ENCODE data around the gene IFT43.

IFT43 gene

DNA sequence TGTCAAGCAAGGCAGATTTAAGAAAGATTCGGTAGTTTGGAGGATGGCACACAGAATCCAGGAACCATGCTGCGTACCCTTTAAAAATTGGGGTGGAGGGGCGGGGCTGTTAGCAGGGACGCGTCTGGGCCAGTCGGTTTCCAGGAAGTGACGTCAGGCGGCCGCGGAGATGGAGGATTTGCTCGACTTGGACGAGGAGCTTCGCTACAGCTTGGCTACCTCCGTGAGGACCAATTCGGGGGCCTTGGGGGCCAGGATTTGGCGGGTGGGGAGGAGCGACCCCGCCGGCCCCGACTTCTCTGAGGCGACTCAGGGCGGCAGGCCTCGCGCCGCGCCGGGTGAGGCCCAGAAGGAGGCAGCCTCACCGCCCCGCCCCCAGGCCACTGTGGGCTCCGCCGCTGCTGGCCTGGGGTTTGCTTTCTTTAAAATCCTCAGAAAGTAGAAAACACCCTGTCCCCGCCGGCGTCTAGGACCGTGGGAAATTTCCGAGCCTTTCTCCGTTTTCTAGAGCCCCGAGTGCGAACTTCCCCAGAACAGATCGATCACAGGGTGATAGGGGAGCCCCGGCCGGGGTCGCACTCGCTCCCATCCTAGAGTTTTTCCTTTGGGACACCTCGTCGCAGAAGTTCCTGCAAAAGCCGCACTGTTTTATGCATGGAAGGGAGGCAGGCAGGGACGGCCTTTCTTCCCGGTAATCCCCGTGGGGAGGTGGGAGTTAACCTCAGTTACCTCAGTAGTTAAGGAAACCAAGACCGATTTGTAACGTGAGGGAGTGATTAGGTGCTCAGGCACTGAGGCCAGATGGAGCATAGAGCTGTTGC, at the start of gene IFT43:
Gene IFT43 (plus strand): TSS at position 146 of the 821 bp plus-strand sequence. CDS start 24 bp downstream, at position 170.
- DNase-seq: peak; percentile 76

GRCh38 chr14:75939200-75939599, 46.4 kb upstream of the IFT43 start:
- no peak for DNase-seq

DNA sequence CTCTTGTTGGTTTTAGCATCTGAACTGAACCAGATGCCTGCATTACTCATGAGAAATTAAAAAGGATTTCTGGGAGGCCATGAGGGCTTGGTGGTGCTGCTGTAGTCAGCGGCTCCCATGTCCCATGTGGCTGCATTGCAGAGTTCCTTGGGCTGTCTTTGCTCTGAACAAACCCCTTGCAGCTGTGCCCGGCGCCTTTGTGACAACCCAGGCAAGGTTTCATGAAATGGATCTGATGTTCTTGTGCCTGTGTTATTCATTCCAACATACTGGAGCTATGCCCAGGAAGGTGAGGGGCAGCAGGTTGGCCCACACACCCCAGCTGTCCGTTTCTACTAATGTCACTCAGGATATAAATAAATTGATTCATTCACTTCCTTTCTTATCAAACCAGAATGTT, 44.5 kb upstream of the IFT43 start:
- no peak for DNase-seq

GRCh38 chr14:75944607-75945241, 40.8 kb upstream of the IFT43 start:
- DNase-seq: no peak

DNA sequence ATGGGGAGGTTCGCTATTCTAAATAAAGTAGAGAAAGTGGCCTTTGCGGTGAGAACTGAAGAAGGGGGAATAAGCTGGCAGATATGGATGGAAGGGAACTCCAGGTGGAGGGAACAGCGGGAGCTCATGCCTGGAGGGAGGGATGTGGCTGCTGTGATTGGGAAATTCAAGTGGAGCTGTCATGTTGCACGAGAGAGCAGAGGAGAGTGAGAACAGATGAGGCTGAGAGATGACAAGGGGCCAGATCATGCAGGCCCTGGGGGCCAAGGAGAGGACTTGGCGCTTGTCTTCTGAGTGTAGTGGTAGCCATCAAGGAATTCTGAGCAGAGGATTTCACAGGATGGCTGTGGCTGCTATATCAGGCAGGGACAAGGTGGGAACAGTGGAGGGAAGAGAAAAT, 38.8 kb upstream of the IFT43 start:
- DNase-seq: no peak

- DNase-seq: no peak
Measured at GRCh38 chr14:75952489-75952888, 33.1 kb upstream of the IFT43 start.

GRCh38 chr14:75959031-75959430, 26.5 kb upstream of the IFT43 start:
- no peak for DNase-seq

- no peak for DNase-seq
Measured at GRCh38 chr14:75960231-75960630, 25.3 kb upstream of the IFT43 start.

DNA sequence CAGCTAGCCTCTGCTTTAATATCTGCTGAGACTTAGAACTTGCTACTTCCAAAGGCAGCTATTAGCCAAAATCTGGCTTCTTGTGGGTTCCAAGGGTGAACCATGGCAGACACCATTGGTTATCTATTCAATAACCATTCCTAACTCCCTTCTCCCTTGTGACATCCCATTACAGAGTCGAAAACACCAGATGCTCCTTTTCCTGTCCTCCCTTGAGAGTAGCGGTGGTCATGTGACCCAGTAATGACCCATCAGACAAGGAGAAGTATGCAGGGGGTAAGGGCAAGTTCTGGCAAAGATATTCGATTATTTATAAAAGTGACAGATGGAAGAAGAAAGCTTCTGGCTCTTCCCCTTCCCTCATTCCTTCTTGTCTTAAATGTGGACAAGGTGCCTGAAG, 23.9 kb upstream of the IFT43 start:
- no peak for DNase-seq

- no peak for DNase-seq
Measured at GRCh38 chr14:75967866-75968265, 17.7 kb upstream of the IFT43 start.

GRCh38 chr14:75968456-75968855, 17.1 kb upstream of the IFT43 start:
- no peak for DNase-seq

DNA sequence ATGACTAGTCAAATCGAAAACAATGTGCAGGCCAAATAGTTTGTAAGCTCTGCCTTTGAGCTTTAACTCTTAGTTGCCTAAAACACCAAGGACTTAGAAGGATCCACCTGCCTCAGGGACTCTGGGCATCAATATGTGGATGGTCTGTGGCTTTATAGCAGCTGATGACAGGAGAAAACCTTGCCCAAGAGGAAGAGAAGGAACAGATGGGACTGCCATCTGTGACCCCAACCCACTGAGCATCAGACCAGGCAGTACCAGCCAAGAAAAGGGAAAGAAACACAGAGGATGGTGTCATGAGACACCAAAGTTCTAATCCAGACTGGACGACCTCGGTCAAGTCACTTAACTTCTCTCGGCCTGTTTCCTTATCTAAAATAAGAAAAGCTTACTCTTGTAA, 16.4 kb upstream of the IFT43 start:
- DNase-seq: no peak

- peak; percentile 34 for DNase-seq
Measured at GRCh38 chr14:75969891-75970290, 15.7 kb upstream of the IFT43 start.

- no peak for DNase-seq
Measured at GRCh38 chr14:75970989-75971388, 14.6 kb upstream of the IFT43 start.

- DNase-seq: no peak
Measured at GRCh38 chr14:75971509-75971908, 14.1 kb upstream of the IFT43 start.

DNA sequence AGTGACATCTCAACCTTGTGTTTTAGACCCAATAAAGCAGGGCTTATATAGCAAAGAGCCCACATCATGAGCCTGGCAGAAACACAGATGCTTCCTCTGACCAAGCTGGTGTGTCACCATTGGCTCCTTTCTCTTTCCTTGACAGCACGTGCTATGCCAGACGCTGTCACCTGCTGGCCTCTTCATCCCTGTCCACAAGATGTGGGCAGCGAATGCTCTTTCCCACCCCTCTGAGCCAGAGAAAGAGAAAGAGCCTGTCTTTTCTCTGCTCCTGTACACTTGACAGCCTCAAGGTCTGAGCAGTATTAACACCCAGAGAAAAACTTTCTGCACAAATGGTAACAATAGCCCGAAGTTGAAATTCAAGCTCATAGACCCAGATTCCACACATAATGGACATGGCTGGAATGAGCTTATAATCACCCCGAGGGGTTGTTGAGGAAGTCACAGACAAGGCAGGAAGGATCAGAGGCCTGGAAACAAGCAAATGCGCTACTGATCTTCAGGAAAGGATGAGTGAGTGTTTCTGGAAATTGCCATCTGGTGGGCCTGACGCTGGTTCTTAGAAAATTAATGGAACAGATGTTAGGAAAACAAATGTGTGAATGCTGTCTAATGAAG, 12.7 kb upstream of the IFT43 start:
- no peak for DNase-seq

- no peak for DNase-seq
Measured at GRCh38 chr14:75976826-75977581, 8.6 kb upstream of the IFT43 start.

DNA sequence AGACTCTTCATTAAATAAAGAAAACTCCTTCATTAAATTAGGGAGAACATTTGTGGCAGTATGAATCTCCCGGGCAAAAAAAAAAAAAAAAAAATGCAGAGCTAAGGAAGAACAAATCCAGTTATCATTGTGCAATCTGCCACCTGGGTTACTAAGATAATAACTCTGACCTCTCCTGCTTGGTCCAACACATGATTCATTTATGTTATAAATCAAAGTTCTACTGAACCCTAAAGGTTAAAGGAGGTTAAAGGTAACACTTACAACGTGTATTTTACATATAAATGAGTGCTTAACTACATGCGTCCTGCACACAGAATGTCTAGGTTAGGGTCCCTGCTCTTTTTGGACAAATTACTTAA, 8.0 kb upstream of the IFT43 start:
- DNase-seq: no peak

DNA sequence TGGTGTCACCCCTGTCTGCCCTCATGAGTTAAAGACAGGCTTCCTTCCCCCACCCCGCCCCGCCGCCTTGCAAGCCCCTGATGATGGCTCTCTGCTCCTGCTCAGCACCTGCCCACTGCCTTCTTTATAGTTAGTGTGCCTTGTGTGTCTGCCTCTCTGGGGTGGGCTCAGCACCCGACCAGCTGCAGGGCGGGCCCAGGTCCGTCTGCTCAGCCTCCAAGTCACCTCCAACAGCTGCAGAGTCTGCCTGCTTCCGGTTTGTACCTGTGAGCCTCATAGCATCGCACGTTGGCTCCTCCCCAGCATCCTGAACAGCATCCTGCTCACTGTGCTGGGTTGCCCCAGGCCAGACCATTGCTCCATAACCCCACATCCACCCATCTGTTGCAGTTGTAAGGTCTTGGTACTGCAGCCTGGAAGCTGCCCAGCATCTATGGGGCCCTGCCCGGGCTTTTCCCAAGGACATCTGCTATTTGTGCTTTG, 7.3 kb upstream of the IFT43 start:
- DNase-seq: peak; percentile 14

DNA sequence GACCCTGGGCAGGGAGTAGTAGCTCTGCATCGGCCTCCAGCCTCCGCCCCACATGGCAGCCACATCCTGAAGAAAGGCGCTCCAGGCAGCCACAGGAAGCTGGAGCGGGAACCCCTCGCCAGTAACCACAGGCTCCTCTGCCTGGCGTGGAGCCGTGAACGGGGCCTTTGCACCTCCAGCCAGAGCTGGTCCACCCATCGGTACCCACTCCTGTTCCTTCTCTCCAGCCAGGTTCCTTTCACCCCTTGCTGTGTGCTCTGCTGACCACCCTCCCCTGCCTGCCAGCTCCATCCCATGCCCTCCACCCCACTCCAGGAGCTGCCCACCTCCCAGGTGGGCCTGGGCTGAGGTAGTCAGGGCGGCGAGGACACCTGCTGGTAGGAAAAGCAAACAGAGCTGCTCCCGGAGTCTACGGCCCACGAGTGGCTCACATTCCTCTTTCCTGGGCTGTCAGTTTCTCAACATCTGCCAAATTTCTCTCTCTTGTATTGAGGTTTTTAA, 6.4 kb upstream of the IFT43 start:
- DNase-seq: no peak

DNA sequence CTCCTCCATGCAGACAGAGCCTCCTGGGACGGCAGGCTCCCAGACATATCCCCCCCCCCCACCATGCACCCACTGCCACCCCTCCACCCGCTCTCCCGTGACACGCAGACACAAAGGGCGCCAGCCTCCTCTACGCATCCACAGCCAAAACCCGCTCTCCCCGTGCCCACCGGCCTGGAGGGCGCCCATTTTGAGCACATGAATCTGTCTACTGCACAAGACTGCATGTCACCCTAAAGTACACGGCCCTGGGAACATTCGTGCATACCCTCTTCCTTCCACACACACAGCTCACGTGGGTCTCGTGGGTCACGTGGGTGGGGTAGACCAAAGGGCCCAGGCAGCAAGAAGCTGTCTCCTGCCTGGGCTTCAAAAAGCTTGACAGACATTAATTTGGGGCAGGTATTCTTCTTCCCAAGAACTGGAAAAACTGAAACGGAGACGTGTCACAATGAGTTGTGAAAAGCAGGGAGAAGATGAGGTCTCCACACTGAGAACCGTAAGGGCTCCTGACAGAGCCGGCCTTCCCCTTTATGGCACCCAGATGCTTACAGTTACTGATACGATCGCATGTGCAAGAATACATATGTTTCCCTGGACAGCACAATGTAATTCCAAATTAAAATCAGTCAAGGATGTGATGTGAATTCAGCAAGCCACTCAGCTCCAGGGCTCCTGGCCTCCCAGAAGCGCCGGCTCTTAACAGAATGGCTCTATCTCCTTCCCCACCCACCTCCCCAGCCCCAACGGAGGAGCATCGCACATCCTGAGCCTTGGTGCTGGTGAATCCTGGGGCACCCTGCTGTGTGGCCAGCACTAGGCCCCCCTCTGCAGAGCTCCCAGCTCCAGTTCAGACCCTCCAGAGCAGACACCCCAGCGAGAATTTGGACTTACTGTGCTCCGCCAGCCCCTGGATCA, 5.7 kb upstream of the IFT43 start:
- no peak for DNase-seq

DNA sequence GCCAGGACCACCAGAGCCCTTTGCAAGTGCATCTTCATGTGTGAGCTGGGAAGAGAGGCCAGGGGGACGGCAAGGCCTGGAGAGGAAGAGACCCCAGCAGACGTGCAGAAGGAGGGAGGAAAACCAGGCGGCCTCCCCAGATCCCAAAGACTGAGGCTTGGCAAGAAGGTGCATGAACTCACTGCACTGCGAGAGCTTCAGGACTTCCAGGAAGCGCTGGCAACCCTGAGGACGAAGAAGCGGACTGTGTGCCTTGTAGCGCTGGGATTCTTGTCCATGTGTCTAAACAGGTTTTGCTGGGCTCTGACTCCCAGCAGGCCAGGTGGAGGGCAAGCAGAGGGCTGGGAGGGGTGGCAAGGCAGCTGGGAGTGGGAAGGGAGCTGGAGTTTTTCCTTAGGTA, 4.7 kb upstream of the IFT43 start:
- DNase-seq: no peak

Data from NCI-H226 (cell line).